Measurements from ENCODE around the gene ZDHHC12.

Gene ZDHHC12

DNA sequence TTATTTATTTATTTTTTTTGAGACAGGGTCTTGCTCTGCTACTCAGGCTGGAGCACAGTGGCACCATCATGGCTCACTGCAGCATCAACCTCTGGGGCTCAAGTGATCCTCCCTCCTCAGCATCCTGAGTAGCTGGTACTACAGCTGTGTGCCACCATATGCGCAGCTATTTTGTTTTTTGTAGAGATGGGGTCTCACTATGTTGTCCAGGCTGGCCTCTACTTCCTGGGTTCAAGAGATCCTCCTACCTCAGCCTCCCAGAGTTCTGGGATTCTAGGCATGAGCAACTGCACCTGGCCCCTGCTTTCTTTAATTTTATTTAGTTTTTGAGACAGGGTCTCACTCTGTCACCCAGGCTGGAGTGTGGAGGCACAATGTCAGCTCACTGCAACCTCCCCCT, 19.5 kb upstream of the ZDHHC12 start:
- H3K27ac Mint-ChIP-seq = no peak overlapping the region
- no peaks in the 10 kb centered on the region for H3K9me3 Mint-ChIP-seq
- peaks cover 26% of the 10 kb centered on the region for H3K36me3 Mint-ChIP-seq (ENCODE audit: low read depth)
- no peak for DNase-seq
- no peaks in the 10 kb centered on the region for H3K27me3 Mint-ChIP-seq
- no peak overlapping the region for H3K4me3 Mint-ChIP-seq
- H3K4me1 Mint-ChIP-seq (ENCODE audit: low read depth) = no peaks in the 10 kb centered on the region

DNA sequence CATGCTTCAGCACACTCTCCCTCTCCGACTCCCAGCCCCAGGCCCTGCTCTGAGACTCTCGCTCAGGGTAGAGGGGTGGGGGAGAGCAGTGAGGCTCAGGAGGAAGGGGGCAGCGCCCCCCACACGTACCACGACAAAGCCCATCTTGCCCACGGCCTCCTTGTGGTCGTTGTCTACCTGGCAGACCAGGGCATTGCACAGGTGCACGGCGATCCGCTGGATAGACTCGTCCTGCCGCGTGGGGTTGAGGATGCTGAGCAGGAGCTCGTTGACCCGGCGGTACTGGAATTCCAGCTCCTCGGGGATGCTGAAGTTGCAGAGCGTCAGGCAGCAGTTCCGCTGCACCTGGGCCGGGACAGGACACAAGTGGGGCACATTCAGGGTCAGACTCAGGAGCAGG, 18.5 kb upstream of the ZDHHC12 start:
- Mint-ChIP-seq H3K4me1 (ENCODE audit: low read depth) (no peaks in the 10 kb centered on the region), H3K27ac (no peak overlapping the region), H3K9me3 (no peaks in the 10 kb centered on the region), H3K27me3 (no peaks in the 10 kb centered on the region), H3K36me3 (ENCODE audit: low read depth) (peaks cover 27% of the 10 kb centered on the region), H3K4me3 (no peak overlapping the region)
- no peak for DNase-seq

DNA sequence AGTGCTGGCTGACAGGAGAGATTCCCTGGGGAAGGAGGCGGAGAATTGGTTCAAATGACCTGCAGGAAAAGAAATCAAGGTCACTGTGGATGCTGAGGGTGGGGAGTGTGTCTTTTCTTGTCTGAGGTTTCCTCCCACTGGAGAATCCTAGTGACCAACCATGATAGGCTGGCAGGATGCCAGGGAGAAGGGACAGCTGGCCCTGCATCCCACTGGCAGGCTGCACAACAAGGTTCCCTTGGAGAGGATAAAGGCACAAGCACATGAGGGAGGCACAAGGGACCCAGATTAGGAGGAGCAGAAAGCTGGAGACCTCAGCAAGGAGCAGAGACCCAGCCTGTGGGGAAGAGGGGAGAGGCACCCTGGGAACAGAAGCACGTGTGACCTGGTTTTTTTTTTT, 11.4 kb upstream of the ZDHHC12 start:
- no peak overlapping the region for H3K4me3 Mint-ChIP-seq
- DNase-seq = no peak
- H3K4me1 Mint-ChIP-seq (ENCODE audit: low read depth) = no peaks in the 10 kb centered on the region
- H3K36me3 Mint-ChIP-seq (ENCODE audit: low read depth) = peaks cover 42% of the 10 kb centered on the region
- no peak overlapping the region for H3K27ac Mint-ChIP-seq
- no peaks in the 10 kb centered on the region for H3K27me3 Mint-ChIP-seq
- H3K9me3 Mint-ChIP-seq = no peaks in the 10 kb centered on the region

DNA sequence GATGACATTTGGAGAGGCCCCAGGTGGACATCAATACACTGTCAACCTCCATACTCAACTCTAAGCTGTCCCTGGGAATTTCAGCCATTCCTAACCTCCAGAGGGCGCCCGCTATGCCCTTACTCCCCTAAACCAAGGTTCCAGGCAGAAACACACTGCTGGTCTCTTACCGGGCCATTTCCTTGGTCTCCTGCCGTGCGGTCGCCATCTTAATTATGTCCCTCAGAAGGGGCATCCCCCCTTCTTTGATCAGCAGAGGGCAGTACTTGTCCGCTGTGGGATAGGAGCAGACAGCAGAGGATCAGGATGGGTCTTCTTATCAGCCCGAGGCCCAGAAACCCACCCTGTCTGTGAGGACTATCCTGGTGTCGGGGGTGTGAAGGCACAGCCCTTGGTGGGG, 9.3 kb upstream of the ZDHHC12 start:
- H3K27ac Mint-ChIP-seq = no peak overlapping the region
- no peaks in the 10 kb centered on the region for H3K27me3 Mint-ChIP-seq
- no peak for DNase-seq
- H3K9me3 Mint-ChIP-seq = no peaks in the 10 kb centered on the region
- no peaks in the 10 kb centered on the region for H3K4me1 Mint-ChIP-seq (ENCODE audit: low read depth)
- H3K4me3 Mint-ChIP-seq = no peak overlapping the region
- H3K36me3 Mint-ChIP-seq (ENCODE audit: low read depth) = peaks cover 37% of the 10 kb centered on the region

DNA sequence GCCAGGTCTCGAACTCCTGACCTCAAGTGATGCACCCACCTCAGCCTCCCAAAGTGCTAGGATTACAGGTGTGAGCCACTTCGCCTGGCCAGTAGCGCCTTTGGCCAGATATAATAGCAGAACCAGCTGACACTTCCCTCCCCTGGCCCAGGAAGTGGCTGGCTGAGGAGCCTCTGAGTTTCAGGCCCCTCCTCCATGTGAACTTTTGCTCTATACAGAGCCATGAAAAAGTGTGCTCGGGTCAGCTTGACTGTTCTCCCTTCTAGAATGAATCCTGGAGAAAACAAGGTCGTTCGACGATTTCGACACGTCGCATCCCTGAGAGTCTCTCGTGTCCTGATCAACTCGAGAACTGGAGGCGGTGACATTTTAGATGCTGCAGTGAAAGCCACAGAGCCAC, 8.6 kb upstream of the ZDHHC12 start:
- no peaks in the 10 kb centered on the region for H3K9me3 Mint-ChIP-seq
- peaks cover 2% of the 10 kb centered on the region for H3K4me1 Mint-ChIP-seq (ENCODE audit: low read depth)
- no peak overlapping the region for H3K4me3 Mint-ChIP-seq
- no peak overlapping the region for H3K27ac Mint-ChIP-seq
- H3K27me3 Mint-ChIP-seq = no peaks in the 10 kb centered on the region
- H3K36me3 Mint-ChIP-seq (ENCODE audit: low read depth) = peaks cover 37% of the 10 kb centered on the region
- DNase-seq = no peak

DNA sequence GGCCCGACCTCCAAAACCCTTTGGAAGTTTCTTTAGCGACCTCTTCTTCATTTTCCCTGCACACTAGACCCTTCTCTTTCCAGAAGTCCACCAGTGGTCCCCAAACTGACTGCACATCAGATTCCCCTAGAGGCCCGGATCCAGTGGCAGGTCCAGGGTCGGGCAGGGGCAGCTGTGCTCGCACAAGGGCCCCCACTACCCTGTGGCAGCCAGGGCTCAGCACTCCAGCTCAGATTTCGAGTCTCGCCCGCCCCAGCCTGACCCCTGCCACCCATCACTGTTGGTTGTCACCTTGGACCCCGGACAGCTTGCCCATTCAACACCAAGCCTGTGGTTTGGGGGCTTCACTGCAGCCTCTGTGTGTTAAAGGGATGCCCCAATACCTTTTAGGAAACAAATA, 7.8 kb upstream of the ZDHHC12 start:
- no peaks in the 10 kb centered on the region for H3K9me3 Mint-ChIP-seq
- no peak overlapping the region for H3K27ac Mint-ChIP-seq
- H3K36me3 Mint-ChIP-seq (ENCODE audit: low read depth) = peaks cover 33% of the 10 kb centered on the region
- H3K4me3 Mint-ChIP-seq = no peak overlapping the region
- no peaks in the 10 kb centered on the region for H3K27me3 Mint-ChIP-seq
- H3K4me1 Mint-ChIP-seq (ENCODE audit: low read depth) = peaks cover 4% of the 10 kb centered on the region
- no peak for DNase-seq

DNA sequence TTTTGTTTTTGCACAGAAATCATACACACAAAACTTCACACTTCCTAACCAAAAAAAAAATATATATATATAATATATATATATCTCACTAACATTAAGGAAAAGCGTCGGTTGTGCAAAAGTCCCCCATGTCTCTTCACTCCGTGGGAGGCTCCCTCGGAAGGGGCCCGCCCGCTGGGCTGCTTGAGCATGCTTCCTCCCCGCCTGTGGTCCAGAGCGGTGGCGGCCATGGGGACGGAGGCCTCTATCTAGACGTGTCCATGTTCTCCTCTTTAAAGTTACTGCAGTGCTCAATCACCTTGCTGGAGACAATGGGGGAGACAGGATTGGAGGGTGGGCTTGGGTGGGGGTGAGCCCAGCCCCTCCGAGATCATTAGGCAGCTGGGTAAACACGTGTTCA, 7.2 kb upstream of the ZDHHC12 start:
- Mint-ChIP-seq H3K27me3 (no peaks in the 10 kb centered on the region), H3K27ac (no peak overlapping the region), H3K36me3 (ENCODE audit: low read depth) (peaks cover 33% of the 10 kb centered on the region), H3K4me3 (no peak overlapping the region), H3K9me3 (no peaks in the 10 kb centered on the region), H3K4me1 (ENCODE audit: low read depth) (peaks cover 5% of the 10 kb centered on the region)
- no peak for DNase-seq

DNA sequence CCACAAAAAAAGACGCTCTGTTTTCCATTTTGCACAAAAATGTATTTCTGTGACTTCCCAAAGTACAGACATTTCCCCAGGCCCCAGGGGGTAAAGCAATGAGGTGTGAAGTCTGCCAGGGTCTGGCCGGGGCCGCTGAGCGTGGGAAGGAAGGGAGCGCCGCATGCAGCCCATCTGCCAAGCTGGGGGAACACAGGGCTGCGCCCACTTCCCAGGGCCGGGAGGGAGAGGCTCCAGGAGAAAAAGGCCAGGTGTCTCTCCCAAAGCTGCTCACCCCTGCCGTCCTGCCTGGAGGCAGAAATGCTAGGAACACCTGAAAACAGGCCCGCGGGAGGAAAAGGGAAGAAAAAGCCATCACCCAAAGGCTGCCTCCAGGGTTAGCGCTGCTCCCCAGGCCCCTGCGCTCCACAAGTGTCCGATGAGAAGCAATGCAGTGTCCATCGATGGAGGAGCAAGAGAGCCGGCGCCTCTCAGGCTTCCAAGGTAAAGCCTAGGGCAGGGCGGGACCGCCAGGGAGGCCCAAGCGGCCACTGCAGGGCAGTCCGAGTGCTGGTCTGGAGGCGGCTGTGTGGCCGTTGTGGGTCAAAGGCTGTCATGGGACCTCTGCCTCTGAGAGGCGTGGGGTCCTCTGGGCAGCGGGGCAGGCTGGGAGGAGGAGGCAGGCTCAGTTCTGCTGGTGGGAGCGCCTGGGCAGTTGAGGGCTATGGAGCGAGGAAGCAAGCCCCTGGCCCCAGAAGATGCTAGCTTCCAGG, 6.0 kb upstream of the ZDHHC12 start:
- Mint-ChIP-seq H3K36me3 (ENCODE audit: low read depth) (peaks cover 27% of the 10 kb centered on the region), H3K27ac (peak overlapping the region; percentile 11), H3K27me3 (no peaks in the 10 kb centered on the region), H3K9me3 (no peaks in the 10 kb centered on the region), H3K4me1 (ENCODE audit: low read depth) (peaks cover 13% of the 10 kb centered on the region), H3K4me3 (no peak overlapping the region)
- DNase-seq = no peak

DNA sequence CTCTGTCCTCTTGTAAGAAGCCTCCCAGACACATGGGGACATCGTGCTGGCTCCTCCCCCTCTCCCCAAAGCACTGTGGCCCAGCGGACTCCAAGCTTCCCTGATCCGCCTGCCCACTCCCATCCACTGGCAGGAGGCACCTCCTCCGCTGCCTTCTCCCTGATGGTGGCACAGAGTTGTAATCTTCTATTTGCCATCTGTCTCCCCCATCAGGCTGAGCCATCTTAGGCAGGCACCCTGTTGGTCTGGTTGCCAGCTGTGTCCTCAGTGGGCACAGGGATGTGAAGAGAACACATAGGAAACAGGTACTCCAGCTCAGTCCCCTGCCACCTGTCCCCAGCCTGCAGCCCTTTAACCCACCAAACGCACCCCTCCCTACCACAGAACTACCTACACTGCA, 5.4 kb upstream of the ZDHHC12 start:
- no peak for DNase-seq
- Mint-ChIP-seq H3K4me1 (ENCODE audit: low read depth) (peaks cover 20% of the 10 kb centered on the region), H3K4me3 (no peak overlapping the region), H3K27ac (peak overlapping the region; percentile 11), H3K27me3 (no peaks in the 10 kb centered on the region), H3K36me3 (ENCODE audit: low read depth) (peaks cover 28% of the 10 kb centered on the region), H3K9me3 (no peaks in the 10 kb centered on the region)

DNA sequence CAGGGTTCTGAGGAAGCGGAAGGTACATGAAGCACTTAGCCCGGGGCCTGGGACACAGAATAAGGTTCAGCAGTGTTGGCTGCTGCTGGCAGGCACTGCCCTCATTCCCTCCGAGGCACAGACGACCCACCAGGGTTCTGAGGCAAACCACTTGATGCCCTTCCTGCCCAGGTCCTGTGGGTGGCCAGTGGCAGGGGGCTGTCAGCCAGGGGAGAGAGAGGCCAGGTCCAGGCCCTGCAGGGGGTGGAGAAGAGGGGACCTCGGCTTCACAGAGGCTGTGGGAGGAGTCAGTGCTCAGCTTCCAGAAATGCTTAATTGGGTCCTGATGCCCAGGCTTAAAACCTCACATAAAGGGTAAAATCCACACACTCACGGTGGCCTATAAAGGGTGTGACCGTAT, 4.4 kb upstream of the ZDHHC12 start:
- H3K9me3 Mint-ChIP-seq = no peaks in the 10 kb centered on the region
- peaks cover 29% of the 10 kb centered on the region for H3K36me3 Mint-ChIP-seq (ENCODE audit: low read depth)
- no peaks in the 10 kb centered on the region for H3K27me3 Mint-ChIP-seq
- H3K27ac Mint-ChIP-seq = no peak overlapping the region
- peaks cover 25% of the 10 kb centered on the region for H3K4me1 Mint-ChIP-seq (ENCODE audit: low read depth)
- DNase-seq = no peak
- no peak overlapping the region for H3K4me3 Mint-ChIP-seq

DNA sequence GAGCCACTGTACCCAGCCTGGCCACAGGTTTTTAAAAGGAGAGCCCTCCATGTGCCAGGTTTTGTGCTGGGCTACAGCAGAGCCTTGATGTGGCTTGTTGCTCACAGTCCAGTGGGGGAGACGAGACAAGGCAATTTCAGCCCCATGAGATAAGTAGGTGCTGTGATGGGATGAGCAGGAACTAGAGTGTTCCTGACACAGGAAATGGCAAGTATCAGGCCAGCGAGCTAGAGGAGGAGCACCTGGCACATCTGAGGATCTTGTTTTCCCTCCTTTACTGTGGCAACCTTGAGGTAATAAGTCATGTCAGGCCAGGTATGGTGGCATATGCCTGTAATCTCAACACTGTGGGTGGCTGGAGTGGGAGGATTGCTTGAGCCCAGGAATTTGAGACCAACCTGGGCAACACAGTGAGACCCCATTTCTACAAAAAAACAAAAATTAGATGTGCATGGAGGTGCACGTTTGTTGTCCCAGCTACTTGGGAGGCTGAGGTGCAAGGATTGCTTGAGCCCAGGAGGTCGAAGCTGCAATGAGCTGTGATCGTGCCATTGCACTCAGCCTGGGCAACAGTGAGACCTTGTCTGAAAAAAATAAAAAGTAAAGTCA, 3.8 kb upstream of the ZDHHC12 start:
- H3K9me3 Mint-ChIP-seq = no peaks in the 10 kb centered on the region
- no peaks in the 10 kb centered on the region for H3K27me3 Mint-ChIP-seq
- H3K36me3 Mint-ChIP-seq (ENCODE audit: low read depth) = peaks cover 24% of the 10 kb centered on the region
- H3K4me3 Mint-ChIP-seq = no peak overlapping the region
- peaks cover 30% of the 10 kb centered on the region for H3K4me1 Mint-ChIP-seq (ENCODE audit: low read depth)
- peak overlapping the region; percentile 24 for H3K27ac Mint-ChIP-seq
- DNase-seq = no peak

DNA sequence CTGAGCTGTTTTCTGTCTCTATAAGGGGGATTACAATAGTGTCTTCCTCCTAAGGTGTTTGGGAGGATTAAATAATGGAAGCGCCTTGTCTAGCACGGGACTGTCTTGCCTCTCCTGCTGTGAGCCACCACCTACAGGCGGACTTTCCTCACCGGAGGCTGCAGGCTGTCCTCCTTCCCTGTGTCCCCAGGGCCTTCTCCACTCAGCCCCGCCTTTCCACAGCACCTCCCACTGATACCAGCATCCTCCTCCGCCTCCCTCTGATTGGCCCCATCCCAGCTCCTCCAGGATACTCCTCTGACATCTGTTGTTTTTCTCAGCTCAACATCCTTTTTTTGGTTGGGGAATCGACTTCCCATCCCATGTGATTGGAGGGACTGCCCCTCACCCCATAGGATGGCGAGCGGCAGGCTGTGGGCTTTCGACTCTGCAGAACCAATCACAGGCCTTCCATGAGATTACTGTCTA, 851 bp upstream of the ZDHHC12 start:
- H3K27me3 Mint-ChIP-seq = no peaks in the 10 kb centered on the region
- H3K36me3 Mint-ChIP-seq (ENCODE audit: low read depth) = peaks cover 35% of the 10 kb centered on the region
- DNase-seq = peak; percentile 55
- peak overlapping the region; percentile 86 for H3K4me3 Mint-ChIP-seq
- no peaks in the 10 kb centered on the region for H3K9me3 Mint-ChIP-seq
- peak overlapping the region; percentile 94 for H3K27ac Mint-ChIP-seq
- H3K4me1 Mint-ChIP-seq (ENCODE audit: low read depth) = peaks cover 39% of the 10 kb centered on the region

DNA sequence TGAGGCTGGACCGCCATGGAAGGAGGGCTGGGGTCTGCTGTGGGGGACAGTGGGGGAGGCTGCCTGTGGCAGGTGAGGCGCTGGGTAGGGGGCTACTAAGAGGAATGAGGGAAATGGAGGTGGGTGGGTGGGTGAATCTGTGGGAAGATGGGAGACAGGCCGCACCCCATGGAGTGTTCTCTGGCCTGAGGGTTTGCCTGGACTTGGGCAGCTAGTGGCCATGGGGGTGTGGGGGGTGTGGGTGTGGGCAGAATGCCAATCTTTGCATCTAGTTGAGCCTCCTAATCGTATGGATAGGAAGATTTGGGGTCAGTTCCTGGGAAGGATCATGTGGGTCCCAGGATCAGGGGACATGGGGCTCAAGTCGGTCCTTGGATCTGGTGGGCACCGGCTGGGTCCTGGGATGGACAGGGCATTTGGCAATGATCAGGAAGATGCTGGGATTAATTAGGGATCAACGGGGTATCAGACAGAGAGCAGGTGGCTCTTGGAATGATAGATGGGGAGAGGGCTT, 518 bp downstream of the ZDHHC12 start:
- Mint-ChIP-seq H3K27ac (peak overlapping the region; percentile 86), H3K4me3 (peak overlapping the region; percentile 86), H3K9me3 (no peaks in the 10 kb centered on the region), H3K27me3 (no peaks in the 10 kb centered on the region), H3K4me1 (ENCODE audit: low read depth) (peaks cover 39% of the 10 kb centered on the region), H3K36me3 (ENCODE audit: low read depth) (peaks cover 39% of the 10 kb centered on the region)
- no peak for DNase-seq

DNA sequence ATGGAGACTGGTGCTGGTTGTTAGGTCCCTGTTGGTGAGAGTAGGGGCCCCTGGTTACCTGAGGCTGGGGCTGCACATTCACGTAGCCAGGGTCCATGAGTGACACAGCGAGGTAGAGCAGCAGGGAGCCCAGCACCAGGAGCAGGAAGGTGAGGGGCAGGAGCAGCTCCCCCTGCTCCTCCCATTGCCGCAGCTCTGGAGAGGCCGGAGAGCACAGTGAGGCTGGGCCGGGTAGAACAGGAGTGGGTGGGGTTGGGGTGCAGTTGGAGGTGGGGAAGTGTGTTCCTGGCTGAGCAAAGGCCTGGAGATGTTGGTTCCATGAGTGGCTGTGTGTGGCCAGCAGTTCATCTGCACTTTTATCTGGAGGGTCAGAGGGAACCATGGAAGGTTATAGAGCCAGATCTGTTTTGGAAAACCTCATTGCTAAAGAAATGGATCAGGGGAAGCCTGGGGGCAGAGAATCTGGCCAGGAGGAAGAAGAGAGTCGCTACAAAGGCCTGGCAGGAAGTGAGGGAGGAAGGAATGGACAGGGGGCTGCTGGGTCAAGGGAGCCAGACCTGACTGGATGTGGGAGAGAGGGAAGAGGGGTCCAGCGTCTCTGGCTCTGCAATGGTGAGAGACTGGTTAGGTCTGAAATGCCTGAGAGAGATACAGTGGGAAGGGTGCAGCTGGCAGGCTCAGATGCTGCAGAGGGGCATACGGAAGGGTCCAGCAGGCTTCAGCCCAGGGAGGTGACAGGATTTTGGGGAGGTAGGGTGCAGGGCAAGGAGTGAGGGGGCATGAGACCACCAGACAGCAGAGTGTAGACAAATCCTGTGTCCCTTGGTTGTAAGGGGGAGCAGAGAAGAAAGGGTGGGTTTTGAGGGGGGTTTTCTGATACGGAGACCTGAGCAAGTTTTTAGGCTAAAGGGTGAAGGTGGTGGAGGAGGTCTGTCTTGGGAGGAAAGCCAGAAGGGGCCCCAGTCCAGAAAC, 1.3 kb downstream of the ZDHHC12 start:
- no peaks in the 10 kb centered on the region for H3K9me3 Mint-ChIP-seq
- peak overlapping the region; percentile 86 for H3K27ac Mint-ChIP-seq
- H3K4me1 Mint-ChIP-seq (ENCODE audit: low read depth) = peaks cover 38% of the 10 kb centered on the region
- no peaks in the 10 kb centered on the region for H3K27me3 Mint-ChIP-seq
- peaks cover 39% of the 10 kb centered on the region for H3K36me3 Mint-ChIP-seq (ENCODE audit: low read depth)
- H3K4me3 Mint-ChIP-seq = peak overlapping the region; percentile 86
- no peak for DNase-seq

All from activated T-cell treated with anti-CD3 and anti-CD28 coated beads, Interleukin-2, amount 50 U/mL, for 24 hours (primary cell).